SK-N-SH treated with all-trans-retinoic acid at 6 μM for 48 hours (cell line): Measurements from ENCODE around the gene AMDHD2.

Source experiments
- ATAC-seq: fragments of 200-7000 bp; cut with Tn5 transposase; 3 replicates; pipeline ENCODE4 v1.9.1; 2020; ENCODE audit warnings: mild to moderate bottlenecking, moderate library complexity
- ARNTL ChIP-seq: fragments of 450-650 bp; formaldehyde crosslinking; IDR thresholded peaks from 2 replicates; pipeline ENCODE4 v1.5.0; 2020; ENCODE audit warnings: low read depth, mild to moderate bottlenecking, moderate library complexity, borderline replicate concordance
- CREB5 ChIP-seq: fragments of 250-450 bp; sonication (Bioruptor Pico); IDR thresholded peaks from 2 replicates; pipeline ENCODE4 v1.5.1; 2020; ENCODE audit warnings: low read depth, mild to moderate bottlenecking, moderate library complexity
- CSDC2 ChIP-seq: fragments of 250-450 bp; sonication (Bioruptor Pico); IDR thresholded peaks from 2 replicates; pipeline ENCODE4 v1.5.0; 2020; ENCODE audit warnings: mild to moderate bottlenecking, moderate library complexity
- CSRNP3 ChIP-seq: fragments of 250-450 bp; sonication (Bioruptor Pico); IDR thresholded peaks from 2 replicates; pipeline ENCODE4 v1.5.1; 2021; ENCODE audit warnings: mild to moderate bottlenecking, moderate library complexity
- ESRRG ChIP-seq: fragments of 250-450 bp; sonication (Bioruptor Pico); IDR thresholded peaks from 2 replicates; pipeline ENCODE4 v1.6.1; 2021; ENCODE audit warnings: mild to moderate bottlenecking
- GLIS3 ChIP-seq: fragments of 250-450 bp; sonication (Bioruptor Pico); IDR thresholded peaks from 2 replicates; pipeline ENCODE4 v1.5.0; 2020; ENCODE audit warnings: mild to moderate bottlenecking, moderate library complexity
- ISL1 ChIP-seq: fragments of 250-450 bp; sonication (Bioruptor Pico); IDR thresholded peaks from 2 replicates; pipeline ENCODE4 v2.1.2; 2022; ENCODE audit warnings: mild to moderate bottlenecking, moderate library complexity
- OSR1 ChIP-seq: fragments of 250-450 bp; sonication (Bioruptor Pico); IDR thresholded peaks from 2 replicates; pipeline ENCODE4 v1.8.0; 2022; ENCODE audit warnings: moderate library complexity, mild to moderate bottlenecking, inconsistent platforms
- PATZ1 ChIP-seq: fragments of 250-450 bp; sonication (Bioruptor Pico); IDR thresholded peaks from 2 replicates; pipeline ENCODE4 v1.8.0; 2020; ENCODE audit warnings: mild to moderate bottlenecking, moderate library complexity, borderline replicate concordance
- POU6F1 ChIP-seq: fragments of 250-450 bp; sonication (Bioruptor Pico); IDR thresholded peaks from 2 replicates; pipeline ENCODE4 v1.8.0; 2021; ENCODE audit warnings: low read depth, mild to moderate bottlenecking, moderate library complexity, borderline replicate concordance
- PPARA ChIP-seq: fragments of 250-450 bp; sonication (Bioruptor Pico); IDR thresholded peaks from 2 replicates; pipeline ENCODE4 v1.5.0; 2020; ENCODE audit warnings: mild to moderate bottlenecking, borderline replicate concordance
- RARB ChIP-seq: fragments of 250-450 bp; sonication (Bioruptor Pico); IDR thresholded peaks from 2 replicates; pipeline ENCODE4 v1.8.0; 2021; ENCODE audit warnings: mild to moderate bottlenecking, moderate library complexity
- TCF4 ChIP-seq: fragments of 250-450 bp; sonication (Bioruptor Pico); IDR thresholded peaks from 2 replicates; pipeline ENCODE4 v1.8.0; 2021; ENCODE audit warnings: mild to moderate bottlenecking, moderate library complexity, borderline replicate concordance
- TOX ChIP-seq: fragments of 250-450 bp; sonication (Bioruptor Pico); IDR thresholded peaks from 2 replicates; pipeline ENCODE4 v1.8.0; 2021; ENCODE audit warnings: mild to moderate bottlenecking, moderate library complexity, borderline replicate concordance
- TSHZ2 ChIP-seq: fragments of 250-450 bp; sonication (Bioruptor Pico); IDR thresholded peaks from 2 replicates; pipeline ENCODE4 v1.5.0; 2020; ENCODE audit warnings: mild to moderate bottlenecking, moderate library complexity
- ZC3H10 ChIP-seq: fragments of 250-450 bp; sonication (Bioruptor Pico); IDR thresholded peaks from 2 replicates; pipeline ENCODE4 v1.5.1; 2021; ENCODE audit warnings: mild to moderate bottlenecking, moderate library complexity
- ZFP3 ChIP-seq: fragments of 250-450 bp; sonication (Bioruptor Pico); IDR thresholded peaks from 2 replicates; pipeline ENCODE4 v1.5.0; 2020; ENCODE audit warnings: mild to moderate bottlenecking, moderate library complexity
- ZFP30 ChIP-seq: fragments of 450-650 bp; formaldehyde crosslinking; IDR thresholded peaks from 2 replicates; pipeline ENCODE4 v1.5.0; 2022; ENCODE audit warnings: mild to moderate bottlenecking, moderate library complexity
- ZNF565 ChIP-seq: fragments of 450-650 bp; formaldehyde crosslinking; conservative IDR thresholded peaks from 2 replicates; pipeline ENCODE4 v1.5.0; 2020; ENCODE audit warnings: low read depth, mild to moderate bottlenecking, moderate library complexity
- ZNF70 ChIP-seq: fragments of 450-650 bp; formaldehyde crosslinking; IDR thresholded peaks from 2 replicates; pipeline ENCODE4 v1.5.0; 2020; ENCODE audit warnings: mild to moderate bottlenecking, moderate library complexity
- ZNF8 ChIP-seq: fragments of 450-650 bp; formaldehyde crosslinking; IDR thresholded peaks from 2 replicates; pipeline ENCODE4 v1.5.0; 2020; ENCODE audit warnings: mild to moderate bottlenecking, moderate library complexity

Gene AMDHD2

GRCh38 chr16:2489581-2489980, 30.6 kb upstream of the AMDHD2 start:
- ATAC-seq = no peak
- no peak for TF ChIP-seq ESRRG
- TF ChIP-seq ISL1 = no peak
- TF ChIP-seq ZFP3 (CRISPR knock-in tag) = no peak
- no peak for TF ChIP-seq ZFP30 (CRISPR knock-in tag)
- TF ChIP-seq ARNTL (CRISPR knock-in tag) = no peak
- TF ChIP-seq POU6F1 (CRISPR knock-in tag) = no peak
- TF ChIP-seq TCF4 (CRISPR knock-in tag) = no peak
- no peak for TF ChIP-seq PATZ1
- TF ChIP-seq TSHZ2 (CRISPR knock-in tag) = no peak
- TF ChIP-seq ZNF8 = no peak

- no peak for TF ChIP-seq ZFP30 (CRISPR knock-in tag)
- TF ChIP-seq CSDC2 = no peak
- TF ChIP-seq ARNTL (CRISPR knock-in tag) = no peak
- no peak for TF ChIP-seq TOX (CRISPR knock-in tag)
- no peak for TF ChIP-seq ZNF565 (CRISPR knock-in tag)
- TF ChIP-seq PPARA (CRISPR knock-in tag) = no peak
- TF ChIP-seq CREB5 (CRISPR knock-in tag) = no peak
- TF ChIP-seq GLIS3 (CRISPR knock-in tag) = no peak
- no peak for TF ChIP-seq OSR1 (CRISPR knock-in tag)
- TF ChIP-seq RARB (CRISPR knock-in tag) = no peak
- TF ChIP-seq ZNF8 = no peak
- no peak for TF ChIP-seq ZFP3 (CRISPR knock-in tag)
- TF ChIP-seq TCF4 (CRISPR knock-in tag) = no peak
- no peak for TF ChIP-seq CSRNP3
- no peak for TF ChIP-seq ZNF70 (CRISPR knock-in tag)
- no peak for TF ChIP-seq ZC3H10 (CRISPR knock-in tag)
- no peak for TF ChIP-seq PATZ1
- ATAC-seq = no peak
Observed at GRCh38 chr16:2490190-2491105, 29.7 kb upstream of the AMDHD2 start.
